ENCODE results near the gene CLSTN2.

DNA sequence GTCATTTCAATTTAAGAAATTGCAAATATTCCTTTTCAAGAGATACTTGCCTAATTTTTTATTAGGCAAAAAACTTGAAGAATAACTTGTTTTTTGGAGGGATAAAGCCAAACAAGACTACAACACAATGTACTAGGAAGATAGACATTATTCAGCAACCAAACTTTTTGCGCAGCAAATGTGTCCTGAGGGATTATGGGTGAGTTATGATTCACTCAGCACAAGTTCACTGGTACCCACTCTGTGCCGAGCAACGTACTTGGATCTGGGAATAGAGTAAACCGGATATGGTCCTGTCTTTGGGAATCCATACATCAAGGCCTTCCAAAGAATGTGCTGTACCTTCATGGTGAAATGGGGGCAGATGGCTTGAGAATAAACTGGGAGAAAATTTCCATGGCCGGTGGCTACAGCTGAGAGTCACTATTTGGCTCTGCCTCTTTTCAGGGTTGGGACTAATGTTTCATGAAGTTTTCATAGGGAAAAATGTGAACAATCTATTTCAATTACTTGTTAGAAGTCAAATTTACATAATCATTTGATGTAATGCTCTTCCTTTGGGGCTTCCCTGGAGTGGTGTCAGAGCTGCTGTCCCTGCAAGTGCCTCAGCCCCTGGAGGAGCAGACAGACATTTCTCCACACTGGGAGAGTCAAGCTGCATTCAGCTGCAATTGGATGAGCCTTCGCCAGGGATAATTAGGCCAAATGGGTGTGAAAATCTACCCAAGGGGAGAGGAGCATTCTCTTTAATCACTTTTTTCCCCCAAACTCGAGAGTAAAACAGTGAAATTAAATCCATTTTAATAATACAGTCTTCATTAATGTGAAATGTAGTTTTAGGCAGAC is 315.2 kb downstream of the CLSTN2 start:
- TF ChIP-seq, protein P1, sequence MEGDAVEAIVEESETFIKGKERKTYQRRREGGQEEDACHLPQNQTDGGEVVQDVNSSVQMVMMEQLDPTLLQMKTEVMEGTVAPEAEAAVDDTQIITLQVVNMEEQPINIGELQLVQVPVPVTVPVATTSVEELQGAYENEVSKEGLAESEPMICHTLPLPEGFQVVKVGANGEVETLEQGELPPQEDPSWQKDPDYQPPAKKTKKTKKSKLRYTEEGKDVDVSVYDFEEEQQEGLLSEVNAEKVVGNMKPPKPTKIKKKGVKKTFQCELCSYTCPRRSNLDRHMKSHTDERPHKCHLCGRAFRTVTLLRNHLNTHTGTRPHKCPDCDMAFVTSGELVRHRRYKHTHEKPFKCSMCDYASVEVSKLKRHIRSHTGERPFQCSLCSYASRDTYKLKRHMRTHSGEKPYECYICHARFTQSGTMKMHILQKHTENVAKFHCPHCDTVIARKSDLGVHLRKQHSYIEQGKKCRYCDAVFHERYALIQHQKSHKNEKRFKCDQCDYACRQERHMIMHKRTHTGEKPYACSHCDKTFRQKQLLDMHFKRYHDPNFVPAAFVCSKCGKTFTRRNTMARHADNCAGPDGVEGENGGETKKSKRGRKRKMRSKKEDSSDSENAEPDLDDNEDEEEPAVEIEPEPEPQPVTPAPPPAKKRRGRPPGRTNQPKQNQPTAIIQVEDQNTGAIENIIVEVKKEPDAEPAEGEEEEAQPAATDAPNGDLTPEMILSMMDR (IDR thresholded peaks at IDR 0.05): no peak
- TF ChIP-seq POLR2A (IDR thresholded peaks at IDR 0.05): no peak

Measured in vagina (tissue), 2 donors.